ENCODE results near the gene KRT28. TPM values are rescaled to one million over a fixed set of nuclear protein-coding genes. Genes with fewer than 3 reads are reported as not detected.

The KRT28 gene
- total and polyA plus RNA-seq, 2 donors (not counting 3 experiments of a cell fraction or from before 2014, with no cell fraction given) = not detected

- ChIA-PET CTCF (no interaction called here), POLR2A (no interaction called here)
- no TSS peak for BruUV-seq (replicated peaks)
- Histone ChIP-seq H3K9me1 (replicated peaks; ENCODE audit: control insufficient read depth, extremely low read depth, insufficient read depth, low read length) (no peaks in the 10 kb centered on the region), H3K9me3 (replicated peaks; ENCODE audit: control insufficient read depth, insufficient read depth, low read length) (no peaks in the 10 kb centered on the region), H3K4me3 (replicated peaks in 1 of 3; ENCODE audit: insufficient read depth in 1 of 3, low read depth in 1 of 3, low read length in 3 of 3) (no peak overlapping the region), H3K4me1 (ENCODE audit: control insufficient read depth, extremely low read depth, insufficient read depth, low read length) (peaks cover 13% of the 10 kb centered on the region), H3K79me2 (ENCODE audit: control insufficient read depth, insufficient read depth, low read length) (no peaks in the 10 kb centered on the region), H3K9ac (replicated peaks; ENCODE audit: extremely low read depth, insufficient read depth, low read length) (no peak overlapping the region), H3K27ac (ENCODE audit: insufficient read depth, low read depth, low read length) (no peak overlapping the region), H3K36me3 (ENCODE audit: control insufficient read depth in 2 of 2, extremely low read depth in 1 of 2, insufficient read depth in 2 of 2, low read length in 2 of 2) (peaks cover 0 to 2% of the 10 kb centered on the region in 2 experiments), H3K27me3 (ENCODE audit: control insufficient read depth in 2 of 2, insufficient read depth in 2 of 2, low read length in 2 of 2) (peaks cover 4 to 5% of the 10 kb centered on the region in 2 experiments), H2AFZ (ENCODE audit: low read depth, low read length) (no peak overlapping the region), H4K20me1 (replicated peaks; ENCODE audit: control insufficient read depth, extremely low read depth, insufficient read depth, low read length) (no peaks in the 10 kb centered on the region), H3K4me2 (ENCODE audit: insufficient read depth, low read length) (no peak overlapping the region)
- TF ChIP-seq, protein P1, sequence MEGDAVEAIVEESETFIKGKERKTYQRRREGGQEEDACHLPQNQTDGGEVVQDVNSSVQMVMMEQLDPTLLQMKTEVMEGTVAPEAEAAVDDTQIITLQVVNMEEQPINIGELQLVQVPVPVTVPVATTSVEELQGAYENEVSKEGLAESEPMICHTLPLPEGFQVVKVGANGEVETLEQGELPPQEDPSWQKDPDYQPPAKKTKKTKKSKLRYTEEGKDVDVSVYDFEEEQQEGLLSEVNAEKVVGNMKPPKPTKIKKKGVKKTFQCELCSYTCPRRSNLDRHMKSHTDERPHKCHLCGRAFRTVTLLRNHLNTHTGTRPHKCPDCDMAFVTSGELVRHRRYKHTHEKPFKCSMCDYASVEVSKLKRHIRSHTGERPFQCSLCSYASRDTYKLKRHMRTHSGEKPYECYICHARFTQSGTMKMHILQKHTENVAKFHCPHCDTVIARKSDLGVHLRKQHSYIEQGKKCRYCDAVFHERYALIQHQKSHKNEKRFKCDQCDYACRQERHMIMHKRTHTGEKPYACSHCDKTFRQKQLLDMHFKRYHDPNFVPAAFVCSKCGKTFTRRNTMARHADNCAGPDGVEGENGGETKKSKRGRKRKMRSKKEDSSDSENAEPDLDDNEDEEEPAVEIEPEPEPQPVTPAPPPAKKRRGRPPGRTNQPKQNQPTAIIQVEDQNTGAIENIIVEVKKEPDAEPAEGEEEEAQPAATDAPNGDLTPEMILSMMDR (IDR thresholded peaks at IDR 0.05; ENCODE audit: extremely low read depth in 1 of 2, insufficient read depth in 1 of 2, low read depth in 1 of 2, low read length in 2 of 2) = no peak
- TF ChIP-seq JUN (IDR thresholded peaks at IDR 0.05; ENCODE audit: borderline replicate concordance, insufficient read depth, insufficient read length, low read depth) = peak; percentile 11
- dilution Hi-C loops (cut with MboI; ENCODE audit: extremely low pct_ligation_motif_present, low sequenced_read_pairs) = no loop called here
- DNase-seq (ENCODE audit: low read depth, low spot score) (peak; percentile 19), FAIRE-seq (peak; percentile 21)
- intact Hi-C loops (cut with micrococcal nuclease) = no loop called here
Measured at GRCh38 chr17:40813804-40814203, 14.0 kb upstream of the KRT28 start.

DNA sequence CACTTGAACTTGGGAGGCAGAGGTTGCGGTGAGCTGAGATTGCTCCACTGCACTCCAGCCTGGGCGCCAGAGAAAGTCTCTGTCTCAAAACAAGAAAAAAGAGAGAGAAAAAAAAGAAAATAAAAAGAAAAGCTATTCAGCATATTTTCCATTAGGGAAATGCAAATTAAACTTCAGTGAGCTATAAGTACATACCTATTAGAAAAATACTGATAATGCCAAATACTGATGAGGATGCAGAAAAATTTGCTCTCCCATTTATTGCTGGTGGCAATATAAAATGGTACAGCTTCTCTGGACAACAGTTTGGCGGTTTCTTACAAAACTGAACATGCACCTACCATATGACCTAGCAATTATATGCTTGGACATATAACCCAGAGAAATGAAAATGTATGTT, 12.9 kb upstream of the KRT28 start:
- dilution Hi-C loops (cut with MboI; ENCODE audit: extremely low pct_ligation_motif_present, low sequenced_read_pairs) = no loop called here
- no peak overlapping the region for H3K9ac ChIP-seq (replicated peaks; ENCODE audit: extremely low read depth, insufficient read depth, low read length)
- no peak overlapping the region for H3K27ac ChIP-seq (ENCODE audit: insufficient read depth, low read depth, low read length)
- peaks cover 0 to 2% of the 10 kb centered on the region in 2 experiments for H3K36me3 ChIP-seq (ENCODE audit: control insufficient read depth in 2 of 2, extremely low read depth in 1 of 2, insufficient read depth in 2 of 2, low read length in 2 of 2)
- no peak overlapping the region for H3K4me2 ChIP-seq (ENCODE audit: insufficient read depth, low read length)
- H3K27me3 ChIP-seq (ENCODE audit: control insufficient read depth in 2 of 2, insufficient read depth in 2 of 2, low read length in 2 of 2) = peaks cover 4 to 7% of the 10 kb centered on the region in 2 experiments
- DNase-seq (ENCODE audit: low read depth, low spot score) = no peak
- no peaks in the 10 kb centered on the region for H3K9me1 ChIP-seq (replicated peaks; ENCODE audit: control insufficient read depth, extremely low read depth, insufficient read depth, low read length)
- no peaks in the 10 kb centered on the region for H3K79me2 ChIP-seq (ENCODE audit: control insufficient read depth, insufficient read depth, low read length)
- ChIA-PET POLR2A (no interaction called here), CTCF (no interaction called here)
- intact Hi-C loops (cut with micrococcal nuclease) = no loop called here
- no peak for FAIRE-seq
- no peaks in the 10 kb centered on the region for H3K9me3 ChIP-seq (replicated peaks; ENCODE audit: control insufficient read depth, insufficient read depth, low read length)
- no peak overlapping the region for H2AFZ ChIP-seq (ENCODE audit: low read depth, low read length)
- no peak overlapping the region for H3K4me3 ChIP-seq (replicated peaks in 1 of 3; ENCODE audit: insufficient read depth in 1 of 3, low read depth in 1 of 3, low read length in 3 of 3)
- H3K4me1 ChIP-seq (ENCODE audit: control insufficient read depth, extremely low read depth, insufficient read depth, low read length) = peaks cover 9% of the 10 kb centered on the region
- no TSS peak for BruUV-seq (replicated peaks)
- H4K20me1 ChIP-seq (replicated peaks; ENCODE audit: control insufficient read depth, extremely low read depth, insufficient read depth, low read length) = no peaks in the 10 kb centered on the region
- TF ChIP-seq GATA2 (IDR thresholded peaks at IDR 0.05; ENCODE audit: insufficient read depth, insufficient read length, low read depth, low read length) = no peak
- no peak for TF ChIP-seq MYC (IDR thresholded peaks at IDR 0.05; ENCODE audit: low read depth, low read length)
- TF ChIP-seq, protein P1 (IDR thresholded peaks at IDR 0.05; ENCODE audit: extremely low read depth in 1 of 2, insufficient read depth in 1 of 2, low read depth in 1 of 2, low read length in 2 of 2) = no peak
- no peak for TF ChIP-seq POLR2A (IDR thresholded peaks at IDR 0.05; ENCODE audit: low read depth, low read length)
- no peak for TF ChIP-seq EZH2 (IDR thresholded peaks at IDR 0.05; ENCODE audit: borderline replicate concordance, low read depth, low read length, severe bottlenecking)
- TF ChIP-seq, protein P2, sequence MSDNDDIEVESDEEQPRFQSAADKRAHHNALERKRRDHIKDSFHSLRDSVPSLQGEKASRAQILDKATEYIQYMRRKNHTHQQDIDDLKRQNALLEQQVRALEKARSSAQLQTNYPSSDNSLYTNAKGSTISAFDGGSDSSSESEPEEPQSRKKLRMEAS (IDR thresholded peaks at IDR 0.05; ENCODE audit: insufficient read depth, insufficient read length) = no peak
- no peak for TF ChIP-seq FOS (IDR thresholded peaks at IDR 0.05; ENCODE audit: borderline replicate concordance, insufficient read depth, low read length)

Measured in endothelial cell of umbilical vein (primary cell).